ENCODE results near the gene URAD. TPM values are rescaled to one million over a fixed set of nuclear protein-coding genes. Genes with fewer than 3 reads are reported as not detected.

The URAD gene
- total RNA-seq, 1 experiment from 2014 or later = not detected

GRCh38 chr13:28002886-28003698 is 14.6 kb upstream of the URAD start:
- no peak for DNase-seq (ENCODE audit: low read depth, low spot score)
- in situ Hi-C loops (cut with HindIII; ENCODE audit: low pct_unique_long_range_greater_than_20kb, low sequenced_read_pairs) = no loop called here

GRCh38 chr13:28001837-28002473 is 13.5 kb upstream of the URAD start:
- in situ Hi-C loops (cut with HindIII; ENCODE audit: low pct_unique_long_range_greater_than_20kb, low sequenced_read_pairs) = no loop called here
- no peak for DNase-seq (ENCODE audit: low read depth, low spot score)

GRCh38 chr13:28001049-28001448 is 12.6 kb upstream of the URAD start:
- in situ Hi-C loops (cut with HindIII; ENCODE audit: low pct_unique_long_range_greater_than_20kb, low sequenced_read_pairs) = no loop called here
- DNase-seq (ENCODE audit: low read depth, low spot score) = no peak

GRCh38 chr13:28000567-28000966 is 12.1 kb upstream of the URAD start:
- in situ Hi-C loops (cut with HindIII; ENCODE audit: low pct_unique_long_range_greater_than_20kb, low sequenced_read_pairs) = no loop called here
- no peak for DNase-seq (ENCODE audit: low read depth, low spot score)

GRCh38 chr13:27997904-27998522 is 9.5 kb upstream of the URAD start:
- peak; percentile 82 for DNase-seq (ENCODE audit: low read depth, low spot score)
- in situ Hi-C loops (cut with HindIII; ENCODE audit: low pct_unique_long_range_greater_than_20kb, low sequenced_read_pairs) = no loop called here

- in situ Hi-C loops (cut with HindIII; ENCODE audit: low pct_unique_long_range_greater_than_20kb, low sequenced_read_pairs) = no loop called here
- DNase-seq (ENCODE audit: low read depth, low spot score) = no peak
These were observed 3.4 kb upstream of the URAD start for GRCh38 chr13:27991881-27992280.

GRCh38 chr13:27985600-27985999 is 2.9 kb downstream of the URAD start:
- in situ Hi-C loops (cut with HindIII; ENCODE audit: low pct_unique_long_range_greater_than_20kb, low sequenced_read_pairs) = no loop called here
- DNase-seq (ENCODE audit: low read depth, low spot score) = no peak

- in situ Hi-C loops (cut with HindIII; ENCODE audit: low pct_unique_long_range_greater_than_20kb, low sequenced_read_pairs) = no loop called here
- DNase-seq (ENCODE audit: low read depth, low spot score) = no peak
These were observed 6.1 kb downstream of the URAD start for GRCh38 chr13:27982361-27982760.

- no peak for DNase-seq (ENCODE audit: low read depth, low spot score)
- in situ Hi-C loops (cut with HindIII; ENCODE audit: low pct_unique_long_range_greater_than_20kb, low sequenced_read_pairs) = no loop called here
These were observed 7.3 kb downstream of the URAD start for GRCh38 chr13:27981006-27981708.

GRCh38 chr13:27980280-27980998 is 8.1 kb downstream of the URAD start:
- in situ Hi-C loops (cut with HindIII; ENCODE audit: low pct_unique_long_range_greater_than_20kb, low sequenced_read_pairs) = no loop called here
- no peak for DNase-seq (ENCODE audit: low read depth, low spot score)

GRCh38 chr13:27979765-27980279 is 8.7 kb downstream of the URAD start:
- in situ Hi-C loops (cut with HindIII; ENCODE audit: low pct_unique_long_range_greater_than_20kb, low sequenced_read_pairs) = no loop called here

GRCh38 chr13:27979001-27979643 is 9.4 kb downstream of the URAD start:
- DNase-seq (ENCODE audit: low read depth, low spot score) = no peak
- in situ Hi-C loops (cut with HindIII; ENCODE audit: low pct_unique_long_range_greater_than_20kb, low sequenced_read_pairs) = no loop called here

More at GRCh38 chr13:27979765-27980279, 8.7 kb downstream of the URAD start:
- no peak for DNase-seq (ENCODE audit: low read depth, low spot score)

- in situ Hi-C loops (cut with HindIII; ENCODE audit: low pct_unique_long_range_greater_than_20kb, low sequenced_read_pairs) = no loop called here
- no peak for DNase-seq (ENCODE audit: low read depth, low spot score)
These were observed 10.1 kb downstream of the URAD start for GRCh38 chr13:27978301-27978968.

GRCh38 chr13:27977476-27978300 is 10.8 kb downstream of the URAD start:
- no peak for DNase-seq (ENCODE audit: low read depth, low spot score)
- in situ Hi-C loops (cut with HindIII; ENCODE audit: low pct_unique_long_range_greater_than_20kb, low sequenced_read_pairs) = no loop called here

- in situ Hi-C loops (cut with HindIII; ENCODE audit: low pct_unique_long_range_greater_than_20kb, low sequenced_read_pairs) = no loop called here
- DNase-seq (ENCODE audit: low read depth, low spot score) = no peak
These were observed 12.0 kb downstream of the URAD start for GRCh38 chr13:27976362-27977091.

All from SK-MEL-5 (cell line).